Ammon's horn (tissue), 1 donor: Measurements from ENCODE around the gene PLXNA1.

Experiments used
- DNase-seq: peaks from one replicate; pipeline ENCODE4 v3.0.0-alpha.2; 2016; ENCODE audit warnings: low spot score

Gene PLXNA1

GRCh38 chr3:127002195-127003174 is 19.6 kb downstream of the PLXNA1 start:
- peak; percentile 65 for DNase-seq

GRCh38 chr3:127003175-127003555 is 20.2 kb downstream of the PLXNA1 start:
- DNase-seq: no peak

GRCh38 chr3:127003601-127004280 is 20.8 kb downstream of the PLXNA1 start:
- DNase-seq: no peak

GRCh38 chr3:127004641-127005397 is 21.9 kb downstream of the PLXNA1 start:
- DNase-seq: no peak

- no peak for DNase-seq
Observed at GRCh38 chr3:127005864-127006500, 23.1 kb downstream of the PLXNA1 start.

- DNase-seq: no peak
Observed at GRCh38 chr3:127006781-127007436, 24.0 kb downstream of the PLXNA1 start.

- no peak for DNase-seq
Observed at GRCh38 chr3:127008236-127008635, 25.3 kb downstream of the PLXNA1 start.

GRCh38 chr3:127009531-127009930 is 26.6 kb downstream of the PLXNA1 start:
- DNase-seq: no peak

- DNase-seq: no peak
Observed at GRCh38 chr3:127011270-127011992, 28.5 kb downstream of the PLXNA1 start.

GRCh38 chr3:127012091-127012490 is 29.2 kb downstream of the PLXNA1 start:
- no peak for DNase-seq

GRCh38 chr3:127013181-127013580 is 30.3 kb downstream of the PLXNA1 start:
- DNase-seq: no peak

- DNase-seq: no peak
Observed at GRCh38 chr3:127013758-127014535, 31.0 kb downstream of the PLXNA1 start.

- DNase-seq: no peak
Observed at GRCh38 chr3:127014536-127015281, 31.8 kb downstream of the PLXNA1 start.

- DNase-seq: no peak
Observed at GRCh38 chr3:127015282-127016042, 32.5 kb downstream of the PLXNA1 start.

- no peak for DNase-seq
Observed at GRCh38 chr3:127016043-127016343, 33.1 kb downstream of the PLXNA1 start.

- no peak for DNase-seq
Observed at GRCh38 chr3:127016461-127016860, 33.5 kb downstream of the PLXNA1 start.

- DNase-seq: no peak
Observed at GRCh38 chr3:127017229-127017628, 34.3 kb downstream of the PLXNA1 start.

GRCh38 chr3:127017781-127018180 is 34.9 kb downstream of the PLXNA1 start:
- DNase-seq: no peak
